GM18508 (cell line): ENCODE data around the gene DDA1.

Experiments
- ATAC-seq: cut with Tn5 transposase; IDR thresholded peaks from one replicate; pipeline ENCODE4 v1.9.1; 2021; ENCODE audit warnings: moderate number of reproducible peaks; ENCODE audit not compliant: insufficient read depth, unreplicated experiment

DDA1 gene

GRCh38 chr19:17327654-17328516 lies 18.5 kb downstream of the DDA1 start:
- ATAC-seq: no peak

- ATAC-seq: no peak
Measured at GRCh38 chr19:17328517-17329365, 19.4 kb downstream of the DDA1 start.

- ATAC-seq: no peak
Measured at GRCh38 chr19:17329366-17330261, 20.3 kb downstream of the DDA1 start.

GRCh38 chr19:17330262-17331044 lies 21.1 kb downstream of the DDA1 start:
- no peak for ATAC-seq

- no peak for ATAC-seq
Measured at GRCh38 chr19:17331045-17331558, 21.7 kb downstream of the DDA1 start.

GRCh38 chr19:17332360-17332676 lies 23.0 kb downstream of the DDA1 start:
- ATAC-seq: no peak

- ATAC-seq: no peak
Measured at GRCh38 chr19:17332677-17333581, 23.6 kb downstream of the DDA1 start.

- no peak for ATAC-seq
Measured at GRCh38 chr19:17333611-17334413, 24.4 kb downstream of the DDA1 start.

- ATAC-seq: no peak
Measured at GRCh38 chr19:17334414-17335409, 25.3 kb downstream of the DDA1 start, which contains the start of gene ANO8. Gene ANO8 (minus strand): TSS chr19:17334855. CDS start chr19:17334670, 185 bp downstream.

GRCh38 chr19:17335575-17335974 lies 26.2 kb downstream of the DDA1 start:
- no peak for ATAC-seq

GRCh38 chr19:17336872-17337674 lies 27.7 kb downstream of the DDA1 start, which contains the start of gene GTPBP3:
Gene GTPBP3 (plus strand): TSS chr19:17337553. CDS start chr19:17337612, 59 bp downstream.
- peak; percentile 67 for ATAC-seq

GRCh38 chr19:17337675-17338432 lies 28.5 kb downstream of the DDA1 start:
- no peak for ATAC-seq

- no peak for ATAC-seq
Measured at GRCh38 chr19:17338433-17339078, 29.2 kb downstream of the DDA1 start.

GRCh38 chr19:17339088-17339741 lies 29.9 kb downstream of the DDA1 start:
- ATAC-seq: no peak
